ENCODE measurements around the gene INO80B.
A peak's percentile ranks its signal among the peaks of the same experiment; 100 is the strongest.

DNA sequence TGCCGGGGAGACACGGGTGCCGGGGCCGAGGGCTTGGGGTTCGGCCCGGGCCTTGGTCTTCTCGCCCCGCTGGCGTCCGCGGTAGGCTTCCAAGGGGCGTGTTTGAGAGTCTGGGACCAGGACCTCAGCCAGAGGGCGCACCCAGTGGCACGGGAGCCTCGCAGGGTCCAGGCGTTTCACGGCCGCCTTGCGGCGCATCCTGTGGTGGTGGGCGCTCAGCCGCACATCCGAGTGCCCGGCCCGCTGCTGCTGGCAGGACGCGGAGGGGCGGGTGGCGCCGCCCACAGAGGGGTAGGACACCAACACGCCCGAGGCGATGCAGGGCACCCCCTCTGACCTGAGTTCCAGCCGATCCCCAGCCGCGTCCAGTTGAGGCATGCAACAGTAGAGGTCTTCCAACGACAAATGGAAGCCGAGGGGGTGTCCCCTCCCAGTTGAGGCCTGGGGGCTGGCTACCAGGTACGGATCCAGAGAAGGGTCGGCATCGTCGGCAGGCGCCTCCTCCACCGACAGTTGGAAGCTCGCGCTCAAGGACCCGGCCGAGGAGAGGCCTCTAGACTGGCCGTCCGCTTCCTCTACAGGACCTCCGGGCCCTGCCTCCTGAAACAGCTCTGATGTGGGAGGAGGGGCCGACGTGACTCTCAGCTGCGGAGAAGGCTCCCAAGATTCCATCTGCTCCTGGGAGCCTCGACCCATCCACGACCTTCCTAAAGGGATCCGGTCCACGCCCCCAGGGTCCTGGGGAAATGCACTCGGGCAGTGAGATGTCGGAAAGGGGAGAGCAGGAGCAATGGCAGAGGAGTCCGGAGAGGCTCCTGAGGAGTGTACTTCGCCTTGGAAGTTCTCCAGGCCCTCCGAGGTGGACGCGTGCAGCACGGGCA, 39.8 kb upstream of the INO80B start:
- TF ChIP-seq, protein P1, sequence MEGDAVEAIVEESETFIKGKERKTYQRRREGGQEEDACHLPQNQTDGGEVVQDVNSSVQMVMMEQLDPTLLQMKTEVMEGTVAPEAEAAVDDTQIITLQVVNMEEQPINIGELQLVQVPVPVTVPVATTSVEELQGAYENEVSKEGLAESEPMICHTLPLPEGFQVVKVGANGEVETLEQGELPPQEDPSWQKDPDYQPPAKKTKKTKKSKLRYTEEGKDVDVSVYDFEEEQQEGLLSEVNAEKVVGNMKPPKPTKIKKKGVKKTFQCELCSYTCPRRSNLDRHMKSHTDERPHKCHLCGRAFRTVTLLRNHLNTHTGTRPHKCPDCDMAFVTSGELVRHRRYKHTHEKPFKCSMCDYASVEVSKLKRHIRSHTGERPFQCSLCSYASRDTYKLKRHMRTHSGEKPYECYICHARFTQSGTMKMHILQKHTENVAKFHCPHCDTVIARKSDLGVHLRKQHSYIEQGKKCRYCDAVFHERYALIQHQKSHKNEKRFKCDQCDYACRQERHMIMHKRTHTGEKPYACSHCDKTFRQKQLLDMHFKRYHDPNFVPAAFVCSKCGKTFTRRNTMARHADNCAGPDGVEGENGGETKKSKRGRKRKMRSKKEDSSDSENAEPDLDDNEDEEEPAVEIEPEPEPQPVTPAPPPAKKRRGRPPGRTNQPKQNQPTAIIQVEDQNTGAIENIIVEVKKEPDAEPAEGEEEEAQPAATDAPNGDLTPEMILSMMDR (IDR thresholded peaks at IDR 0.05), result peak in 5 of 7 experiments; percentile 26 to 58 (median 42)
- peak in 1 of 3 donors; percentile 17 for TF ChIP-seq POLR2A (IDR thresholded peaks at IDR 0.05)
